ENCODE measurements around the gene FIGN. TPM values are rescaled to one million over a fixed set of nuclear protein-coding genes. Genes with fewer than 3 reads are reported as not detected.

FIGN gene
- total and polyA plus RNA-seq, 2 donors (not counting 3 experiments of a cell fraction or from before 2014, with no cell fraction given) = 1.8 to 8.1 TPM

GRCh38 chr2:163646687-163647086 is 89.1 kb downstream of the FIGN start:
- H3K4me3 ChIP-seq (replicated peaks in 1 of 3; ENCODE audit: insufficient read depth in 1 of 3, low read depth in 1 of 3, low read length in 3 of 3) = no peak overlapping the region
- POLR2A ChIA-PET = no interaction called here
- H3K4me1 ChIP-seq (ENCODE audit: control insufficient read depth, extremely low read depth, insufficient read depth, low read length) = no peaks in the 10 kb centered on the region
- H4K20me1 ChIP-seq (replicated peaks; ENCODE audit: control insufficient read depth, extremely low read depth, insufficient read depth, low read length) = no peaks in the 10 kb centered on the region
- no peaks in the 10 kb centered on the region for H3K27me3 ChIP-seq (ENCODE audit: control insufficient read depth in 2 of 2, insufficient read depth in 2 of 2, low read length in 2 of 2)
- no peak overlapping the region for H3K9ac ChIP-seq (replicated peaks; ENCODE audit: extremely low read depth, insufficient read depth, low read length)
- H3K4me2 ChIP-seq (ENCODE audit: insufficient read depth, low read length) = no peak overlapping the region
- intact Hi-C loops (cut with micrococcal nuclease) (no loop called here), dilution Hi-C loops (cut with MboI; ENCODE audit: extremely low pct_ligation_motif_present, low sequenced_read_pairs) (no loop called here)
- no peak overlapping the region for H2AFZ ChIP-seq (ENCODE audit: low read depth, low read length)
- no peaks in the 10 kb centered on the region for H3K9me3 ChIP-seq (replicated peaks; ENCODE audit: control insufficient read depth, insufficient read depth, low read length)
- CTCF ChIA-PET = interaction anchor here (1.2 kb wide), 1 partner anchor 232 kb away, joined by 3 read pairs; no protein-coding TSS in a partner anchor
- no peaks in the 10 kb centered on the region for H3K9me1 ChIP-seq (replicated peaks; ENCODE audit: control insufficient read depth, extremely low read depth, insufficient read depth, low read length)
- DNase-seq (ENCODE audit: low read depth, low spot score) = no peak
- FAIRE-seq = no peak
- no TSS peak for BruUV-seq (replicated peaks)
- H3K79me2 ChIP-seq (ENCODE audit: control insufficient read depth, insufficient read depth, low read length) = no peaks in the 10 kb centered on the region
- TF ChIP-seq JUN (IDR thresholded peaks at IDR 0.05; ENCODE audit: borderline replicate concordance, insufficient read depth, insufficient read length, low read depth) (no peak), MYC (IDR thresholded peaks at IDR 0.05; ENCODE audit: low read depth, low read length) (no peak), POLR2AphosphoS5 (IDR thresholded peaks at IDR 0.05; ENCODE audit: insufficient read depth, low read depth, low read length) (no peak), EZH2 (IDR thresholded peaks at IDR 0.05; ENCODE audit: borderline replicate concordance, low read depth, low read length, severe bottlenecking) (no peak), POLR2A (IDR thresholded peaks at IDR 0.05; ENCODE audit: low read depth, low read length) (no peak), FOS (IDR thresholded peaks at IDR 0.05; ENCODE audit: borderline replicate concordance, insufficient read depth, low read length) (no peak)
- no peaks in the 10 kb centered on the region for H3K36me3 ChIP-seq (ENCODE audit: control insufficient read depth in 2 of 2, extremely low read depth in 1 of 2, insufficient read depth in 2 of 2, low read length in 2 of 2)
- no peak overlapping the region for H3K27ac ChIP-seq (ENCODE audit: insufficient read depth, low read depth, low read length)

- CTCF ChIA-PET = no interaction called here
- intact Hi-C loops (cut with micrococcal nuclease) = no loop called here
- Histone ChIP-seq H3K79me2 (ENCODE audit: control insufficient read depth, insufficient read depth, low read length) (no peaks in the 10 kb centered on the region), H3K27ac (ENCODE audit: insufficient read depth, low read depth, low read length) (no peak overlapping the region), H3K4me2 (ENCODE audit: insufficient read depth, low read length) (no peak overlapping the region), H3K4me3 (replicated peaks in 1 of 3; ENCODE audit: insufficient read depth in 1 of 3, low read depth in 1 of 3, low read length in 3 of 3) (no peak overlapping the region), H4K20me1 (replicated peaks; ENCODE audit: control insufficient read depth, extremely low read depth, insufficient read depth, low read length) (no peaks in the 10 kb centered on the region), H3K36me3 (ENCODE audit: control insufficient read depth in 2 of 2, extremely low read depth in 1 of 2, insufficient read depth in 2 of 2, low read length in 2 of 2) (no peaks in the 10 kb centered on the region), H2AFZ (ENCODE audit: low read depth, low read length) (no peak overlapping the region), H3K9me1 (replicated peaks; ENCODE audit: control insufficient read depth, extremely low read depth, insufficient read depth, low read length) (no peaks in the 10 kb centered on the region), H3K9ac (replicated peaks; ENCODE audit: extremely low read depth, insufficient read depth, low read length) (no peak overlapping the region), H3K27me3 (ENCODE audit: control insufficient read depth in 2 of 2, insufficient read depth in 2 of 2, low read length in 2 of 2) (no peaks in the 10 kb centered on the region), H3K9me3 (replicated peaks; ENCODE audit: control insufficient read depth, insufficient read depth, low read length) (no peaks in the 10 kb centered on the region), H3K4me1 (ENCODE audit: control insufficient read depth, extremely low read depth, insufficient read depth, low read length) (no peaks in the 10 kb centered on the region)
- no peak for TF ChIP-seq JUN (IDR thresholded peaks at IDR 0.05; ENCODE audit: borderline replicate concordance, insufficient read depth, insufficient read length, low read depth)
- no peak for TF ChIP-seq CTCF (IDR thresholded peaks at IDR 0.05; ENCODE audit: extremely low read depth in 1 of 2, insufficient read depth in 1 of 2, low read depth in 1 of 2, low read length in 2 of 2)
- TF ChIP-seq MAX (IDR thresholded peaks at IDR 0.05; ENCODE audit: insufficient read depth, insufficient read length) = no peak
- no peak for TF ChIP-seq MYC (IDR thresholded peaks at IDR 0.05; ENCODE audit: low read depth, low read length)
- TF ChIP-seq POLR2A (IDR thresholded peaks at IDR 0.05; ENCODE audit: low read depth, low read length) = no peak
- no peak for TF ChIP-seq POLR2AphosphoS5 (IDR thresholded peaks at IDR 0.05; ENCODE audit: insufficient read depth, low read depth, low read length)
- no peak for TF ChIP-seq EZH2 (IDR thresholded peaks at IDR 0.05; ENCODE audit: borderline replicate concordance, low read depth, low read length, severe bottlenecking)
- TF ChIP-seq GATA2 (IDR thresholded peaks at IDR 0.05; ENCODE audit: insufficient read depth, insufficient read length, low read depth, low read length) = no peak
- no peak for TF ChIP-seq FOS (IDR thresholded peaks at IDR 0.05; ENCODE audit: borderline replicate concordance, insufficient read depth, low read length)
- no peak for DNase-seq (ENCODE audit: low read depth, low spot score)
- dilution Hi-C loops (cut with MboI; ENCODE audit: extremely low pct_ligation_motif_present, low sequenced_read_pairs) = no loop called here
- no peak for FAIRE-seq
- BruUV-seq (replicated peaks) = no TSS peak
- POLR2A ChIA-PET = no interaction called here
Measured at GRCh38 chr2:163644238-163644637, 91.6 kb downstream of the FIGN start.
